Lower lobe of right lung (tissue), 2 donors: ENCODE data around the gene SBF2. TPM values are rescaled to one million over a fixed set of nuclear protein-coding genes. Genes with fewer than 3 reads are reported as not detected.
A peak's percentile ranks its signal among the peaks of the same experiment; 100 is the strongest.
"Not testable (repeated sequence)": the region's sequence is repeated elsewhere in the genome, so short reads cannot be mapped to it uniquely, and the experiment has no call there.

Experiments used
- ATAC-seq, 2 donors: fragments of 200-7000 bp; cut with Tn5 transposase; one replicate each; pipeline ENCODE4 v1.9.1; 2020 to 2022; ENCODE audit warnings: mild to moderate bottlenecking in 2 of 2, moderate library complexity in 2 of 2
- DNase-seq: peaks from one replicate; pipeline ENCODE4 v3.0.0-alpha.2; 2020
- H3K27ac ChIP-seq: fragments of 200-600 bp; one replicate; pipeline ENCODE4 v1.8.0; 2022
- H3K27me3 ChIP-seq: fragments of 200-600 bp; one replicate; pipeline ENCODE4 v1.8.0; 2022; ENCODE audit warnings: low read depth
- H3K36me3 ChIP-seq: fragments of 200-600 bp; one replicate; pipeline ENCODE4 v1.8.0; 2022; ENCODE audit warnings: mild to moderate bottlenecking
- H3K4me1 ChIP-seq: fragments of 200-600 bp; one replicate; pipeline ENCODE4 v1.8.0; 2022
- H3K4me3 ChIP-seq: fragments of 200-600 bp; one replicate; pipeline ENCODE4 v1.8.0; 2022; ENCODE audit warnings: mild to moderate bottlenecking
- H3K9me3 ChIP-seq: fragments of 200-600 bp; one replicate; pipeline ENCODE4 v1.8.0; 2022
- intact Hi-C: fragments of 100-400 bp; cut with DNase I; formaldehyde crosslinking; loops from one replicate; pipeline ENCODE4 v1.11.0; 2022
- total RNA-seq: library from RNA; stranded (reverse); fragmentation: NEBNext Ultra II Directional; extraction: Animal tissue kit (Norgen Biotek cat#: 25700); gene quantifications from one replicate; pipeline ENCODE4 v1.2.1, GENCODE V29; 2021
- TF ChIP-seq, protein P1 (sequence below): fragments of 200-600 bp; IDR thresholded peaks from one replicate; pipeline ENCODE4 v1.8.0; 2022; ENCODE audit warnings: antibody characterized with exemption, mild to moderate bottlenecking
- donor health status: DM: no; HTN: yes; CAD: no; lungs with severe emphysema.

The SBF2 gene
- total RNA-seq, 1 donor from 2014 or later, result 41.3 TPM

GRCh38 chr11:10042699-10043098 lies 251.3 kb downstream of the SBF2 start:
- peaks cover 30% of the 10 kb centered on the region for H3K9me3 ChIP-seq
- H3K36me3 ChIP-seq, result no peaks in the 10 kb centered on the region
- no peak overlapping the region for H3K4me3 ChIP-seq
- TF ChIP-seq, protein P1, sequence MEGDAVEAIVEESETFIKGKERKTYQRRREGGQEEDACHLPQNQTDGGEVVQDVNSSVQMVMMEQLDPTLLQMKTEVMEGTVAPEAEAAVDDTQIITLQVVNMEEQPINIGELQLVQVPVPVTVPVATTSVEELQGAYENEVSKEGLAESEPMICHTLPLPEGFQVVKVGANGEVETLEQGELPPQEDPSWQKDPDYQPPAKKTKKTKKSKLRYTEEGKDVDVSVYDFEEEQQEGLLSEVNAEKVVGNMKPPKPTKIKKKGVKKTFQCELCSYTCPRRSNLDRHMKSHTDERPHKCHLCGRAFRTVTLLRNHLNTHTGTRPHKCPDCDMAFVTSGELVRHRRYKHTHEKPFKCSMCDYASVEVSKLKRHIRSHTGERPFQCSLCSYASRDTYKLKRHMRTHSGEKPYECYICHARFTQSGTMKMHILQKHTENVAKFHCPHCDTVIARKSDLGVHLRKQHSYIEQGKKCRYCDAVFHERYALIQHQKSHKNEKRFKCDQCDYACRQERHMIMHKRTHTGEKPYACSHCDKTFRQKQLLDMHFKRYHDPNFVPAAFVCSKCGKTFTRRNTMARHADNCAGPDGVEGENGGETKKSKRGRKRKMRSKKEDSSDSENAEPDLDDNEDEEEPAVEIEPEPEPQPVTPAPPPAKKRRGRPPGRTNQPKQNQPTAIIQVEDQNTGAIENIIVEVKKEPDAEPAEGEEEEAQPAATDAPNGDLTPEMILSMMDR, result no peak
- no peak overlapping the region for H3K27ac ChIP-seq
- intact Hi-C loops, result no loop called here
- no peak for ATAC-seq
- DNase-seq, result no peak
- H3K4me1 ChIP-seq, result no peaks in the 10 kb centered on the region
- no peaks in the 10 kb centered on the region for H3K27me3 ChIP-seq

DNA sequence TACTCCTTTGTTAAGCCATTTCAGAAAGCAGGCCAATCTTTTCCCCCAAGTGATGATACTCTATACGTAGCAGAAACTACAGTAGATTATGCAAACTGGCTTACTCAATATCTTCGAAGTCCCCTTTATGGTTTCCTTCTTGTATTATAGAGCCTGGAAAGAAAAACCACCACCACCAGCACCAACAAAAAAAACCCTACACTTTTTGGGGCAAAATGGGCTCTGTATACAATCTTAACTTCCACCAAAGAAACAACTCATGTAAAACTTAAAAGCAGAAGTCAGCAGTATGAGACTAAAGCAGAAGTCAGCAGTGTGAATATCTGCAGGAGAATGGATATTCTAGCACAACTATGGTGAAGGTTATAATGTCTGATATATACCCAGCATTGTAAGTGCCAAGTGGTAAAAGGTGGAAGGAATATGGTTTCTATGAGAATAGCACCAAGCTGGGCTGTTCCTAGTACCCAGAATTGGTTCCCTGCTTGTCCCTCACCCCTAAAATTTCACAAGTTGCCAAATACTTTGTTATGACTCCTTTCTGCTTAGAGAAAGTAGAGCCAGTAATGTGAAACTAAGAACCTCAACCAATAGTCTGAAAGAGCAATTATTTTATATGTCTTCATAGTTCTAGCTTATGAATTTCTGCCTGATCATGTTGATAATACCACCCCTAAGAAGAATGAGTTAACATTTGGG lies 252.1 kb downstream of the SBF2 start:
- Histone ChIP-seq H3K4me3 (no peak overlapping the region), H3K27ac (no peak overlapping the region), H3K27me3 (no peaks in the 10 kb centered on the region), H3K36me3 (no peaks in the 10 kb centered on the region), H3K9me3 (peaks cover 30% of the 10 kb centered on the region), H3K4me1 (no peaks in the 10 kb centered on the region)
- intact Hi-C loops, result no loop called here
- peak in 1 of 2 donors; percentile 45 for ATAC-seq
- TF ChIP-seq, protein P1, result no peak
- no peak for DNase-seq

- no peak overlapping the region for H3K27ac ChIP-seq
- no peak for ATAC-seq
- intact Hi-C loops, result no loop called here
- H3K27me3 ChIP-seq, result no peaks in the 10 kb centered on the region
- H3K36me3 ChIP-seq, result no peaks in the 10 kb centered on the region
- TF ChIP-seq, protein P1, result no peak
- H3K4me3 ChIP-seq, result no peak overlapping the region
- peaks cover 30% of the 10 kb centered on the region for H3K9me3 ChIP-seq
- no peaks in the 10 kb centered on the region for H3K4me1 ChIP-seq
- no peak for DNase-seq
Measured at GRCh38 chr11:10041332-10041731, 252.7 kb downstream of the SBF2 start.

- TF ChIP-seq, protein P1, result no peak
- H3K4me1 ChIP-seq, result no peaks in the 10 kb centered on the region
- ATAC-seq (no peak), DNase-seq (no peak)
- H3K9me3 ChIP-seq, result peaks cover 4% of the 10 kb centered on the region
- intact Hi-C loops, result no loop called here
- H3K4me3 ChIP-seq, result no peak overlapping the region
- H3K27me3 ChIP-seq, result no peaks in the 10 kb centered on the region
- H3K36me3 ChIP-seq, result no peaks in the 10 kb centered on the region
- no peak overlapping the region for H3K27ac ChIP-seq
Measured at GRCh38 chr11:10038521-10039302, 255.3 kb downstream of the SBF2 start.

- H3K27me3 ChIP-seq, intact Hi-C loops, H3K4me1 ChIP-seq, ATAC-seq, H3K36me3 ChIP-seq, H3K4me3 ChIP-seq, H3K27ac ChIP-seq, H3K9me3 ChIP-seq, DNase-seq: not testable (repeated sequence)
Measured at GRCh38 chr11:10035932-10036331, 258.1 kb downstream of the SBF2 start.

DNA sequence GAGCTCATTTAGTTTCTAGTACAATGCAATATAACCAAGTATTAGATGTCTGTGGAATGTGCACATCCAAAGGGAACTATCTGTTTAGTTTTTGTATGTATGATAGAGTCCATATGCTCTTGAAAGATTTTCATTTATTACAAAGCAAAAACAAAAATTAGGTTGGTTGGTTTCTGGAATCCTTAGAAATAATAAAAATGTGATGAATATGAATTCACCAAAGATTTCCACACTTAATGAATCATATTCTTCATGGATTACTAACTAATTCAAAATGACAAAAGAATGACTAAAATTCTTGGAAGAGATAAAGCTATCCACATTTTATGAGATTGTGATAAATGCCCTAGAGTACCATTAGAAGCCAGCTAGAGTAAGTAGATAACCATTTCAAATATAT lies 261.1 kb downstream of the SBF2 start:
- no peaks in the 10 kb centered on the region for H3K9me3 ChIP-seq
- DNase-seq, result no peak

More for the DNA sequence above, 261.1 kb downstream of the SBF2 start:
- TF ChIP-seq, protein P1, result no peak
- Histone ChIP-seq H3K4me1 (no peaks in the 10 kb centered on the region), H3K27ac (no peak overlapping the region), H3K4me3 (no peak overlapping the region), H3K36me3 (no peaks in the 10 kb centered on the region), H3K27me3 (no peaks in the 10 kb centered on the region)
- no peak for ATAC-seq
- intact Hi-C loops, result no loop called here
